Trophoblast cell (in vitro differentiated cells and primary cell): Measurements from ENCODE around the gene MYEOV.
A peak's percentile ranks its signal among the peaks of the same experiment; 100 is the strongest.

Experiments used
- DNase-seq, 2 donors: peaks; one replicate each; pipeline ENCODE4 v3.0.0-alpha.2; 2016
- H2AFZ ChIP-seq: 2 replicates; pipeline ENCODE4 v1.6.1; 2013; ENCODE audit warnings: low read length, moderate library complexity, mild to moderate bottlenecking; ENCODE audit not compliant: insufficient read depth, poor library complexity
- H2AK5ac ChIP-seq: 2 replicates; pipeline ENCODE4 v1.6.1; 2013; ENCODE audit warnings: mild to moderate bottlenecking, low read length
- H2BK120ac ChIP-seq: 2 replicates; pipeline ENCODE4 v1.6.1; 2013; ENCODE audit warnings: low read length, mild to moderate bottlenecking, moderate library complexity; ENCODE audit not compliant: insufficient read depth, poor library complexity
- H2BK12ac ChIP-seq: 2 replicates; pipeline ENCODE4 v1.6.1; 2013; ENCODE audit warnings: mild to moderate bottlenecking, low read length, moderate library complexity
- H2BK5ac ChIP-seq: 2 replicates; pipeline ENCODE4 v1.6.1; 2013; ENCODE audit warnings: low read length, low read depth, moderate library complexity, mild to moderate bottlenecking; ENCODE audit not compliant: poor library complexity
- H3K14ac ChIP-seq: 2 replicates; pipeline ENCODE4 v1.6.1; 2013; ENCODE audit warnings: mild to moderate bottlenecking, low read length
- H3K18ac ChIP-seq: 2 replicates; pipeline ENCODE4 v1.6.1; 2013; ENCODE audit warnings: mild to moderate bottlenecking, low read length
- H3K23ac ChIP-seq: 2 replicates; pipeline ENCODE4 v1.6.1; 2013; ENCODE audit warnings: low read length
- H3K27ac ChIP-seq: 2 replicates; pipeline ENCODE4 v1.5.1; 2013; ENCODE audit warnings: low read depth, mild to moderate bottlenecking, inconsistent platforms, low read length, moderate library complexity
- H3K27me3 ChIP-seq: 2 replicates; pipeline ENCODE4 v1.6.1; 2013; ENCODE audit warnings: inconsistent platforms, mild to moderate bottlenecking, low read length, moderate library complexity; ENCODE audit not compliant: insufficient read depth
- H3K36me3 ChIP-seq, 2 experiments: 1 replicate in 1 of 2; 2 replicates in 1 of 2; pipeline ENCODE4 v1.6.1; 2013; ENCODE audit warnings: low read length in 2 of 2, mild to moderate bottlenecking in 2 of 2, moderate library complexity in 1 of 2; ENCODE audit not compliant: insufficient read depth in 2 of 2, control insufficient read depth in 1 of 2
- H3K4ac ChIP-seq: 2 replicates; pipeline ENCODE4 v1.6.1; 2013; ENCODE audit warnings: low read depth, mild to moderate bottlenecking, low read length, moderate library complexity
- H3K4me1 ChIP-seq, 2 experiments: 1 replicate in 1 of 2; 2 replicates in 1 of 2; pipeline ENCODE4 v1.6.1; 2013; ENCODE audit warnings: low read length in 2 of 2, mild to moderate bottlenecking in 2 of 2, moderate library complexity in 1 of 2; ENCODE audit not compliant: insufficient read depth in 2 of 2, control insufficient read depth in 1 of 2
- H3K4me2 ChIP-seq: 2 replicates; pipeline ENCODE4 v1.6.1; 2013; ENCODE audit warnings: inconsistent platforms, mild to moderate bottlenecking, low read length, moderate library complexity
- H3K4me3 ChIP-seq: 2 replicates; pipeline ENCODE4 v1.5.1; 2013; ENCODE audit warnings: mild to moderate bottlenecking, low read depth, low read length, inconsistent platforms
- H3K79me1 ChIP-seq: one replicate; pipeline ENCODE4 v1.6.1; 2013; ENCODE audit warnings: low read length
- H3K79me2 ChIP-seq: 2 replicates; pipeline ENCODE4 v1.6.1; 2013; ENCODE audit warnings: low read length, mild to moderate bottlenecking; ENCODE audit not compliant: control insufficient read depth, insufficient read depth, poor library complexity
- H3K9ac ChIP-seq: 2 replicates; pipeline ENCODE4 v1.6.1; 2013; ENCODE audit warnings: mild to moderate bottlenecking, low read length
- H3K9me3 ChIP-seq: 2 replicates; pipeline ENCODE4 v1.6.1; 2013; ENCODE audit warnings: low read depth, mild to moderate bottlenecking, control low read depth, inconsistent platforms, low read length; ENCODE audit not compliant: insufficient read depth
- H4K12ac ChIP-seq: 2 replicates; pipeline ENCODE4 v1.6.1; 2013; ENCODE audit warnings: low read depth, mild to moderate bottlenecking, low read length, moderate library complexity
- H4K8ac ChIP-seq: 2 replicates; pipeline ENCODE4 v1.6.1; 2013; ENCODE audit warnings: low read depth, mild to moderate bottlenecking, low read length, moderate library complexity
- H4K91ac ChIP-seq: one replicate; pipeline ENCODE4 v1.6.1; 2013; ENCODE audit warnings: low read depth, mild to moderate bottlenecking, low read length, moderate library complexity
- WGBS: extraction: QIAGEN DNeasy Blood & Tissue Kit; methylation state at CpG from one replicate; pipeline ENCODE4 v1.1.7; 2013; ENCODE audit warnings: missing lambda C conversion rate; ENCODE audit not compliant: insufficient read length, insufficient coverage; ENCODE audit errors: extremely low coverage; 5-methylcytosine and 5-hydroxymethylcytosine counted together

Gene MYEOV

DNA sequence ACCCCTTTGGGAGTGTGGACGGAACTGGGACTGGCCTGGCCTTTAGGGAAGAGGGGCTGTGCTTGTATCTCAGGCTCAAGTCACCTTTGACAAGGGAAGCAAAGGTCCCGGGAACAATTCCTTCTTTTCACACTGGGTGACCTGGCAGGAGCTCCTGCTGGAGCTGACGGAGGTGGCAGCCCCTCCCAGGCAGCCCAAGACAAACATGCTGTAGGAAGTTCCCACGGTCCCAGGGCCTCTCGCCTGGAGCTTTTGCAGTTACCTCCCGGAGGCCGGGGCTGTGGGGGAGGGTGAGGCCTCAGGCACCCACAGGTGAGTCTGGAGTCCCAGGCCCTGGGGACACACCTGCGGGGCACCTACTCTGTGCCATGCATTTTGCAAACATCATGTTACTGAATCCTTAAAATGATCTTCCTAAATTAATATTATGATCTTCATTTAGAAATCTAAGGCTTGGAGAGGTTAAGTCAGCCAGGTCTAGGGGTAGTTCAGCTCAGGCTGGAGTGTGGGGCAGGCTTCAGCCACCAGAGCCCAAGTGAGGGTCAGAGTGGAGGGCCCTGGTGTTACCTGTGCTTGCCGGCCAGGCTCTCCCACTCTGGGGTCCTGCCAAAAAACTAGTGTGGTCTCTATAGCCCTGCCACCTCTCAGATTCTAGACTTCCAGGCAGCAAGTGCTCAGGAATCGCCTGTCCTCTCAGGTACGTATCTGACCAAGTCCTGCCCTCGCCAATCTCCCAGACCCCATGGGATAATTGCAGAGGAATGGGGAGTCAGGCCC lies 15.7 kb upstream of the MYEOV start:
- H2BK12ac ChIP-seq, result no peak overlapping the region
- DNase-seq, result peak; percentile 23 to 62
- no peak overlapping the region for H3K4ac ChIP-seq
- H3K36me3 ChIP-seq, result no peaks in the 10 kb centered on the region
- H3K27me3 ChIP-seq, result no peaks in the 10 kb centered on the region
- H2BK120ac ChIP-seq, result no peak overlapping the region
- H3K9ac ChIP-seq, result no peak overlapping the region
- peaks cover 0 to 3% of the 10 kb centered on the region in 2 experiments for H3K4me1 ChIP-seq
- no peak overlapping the region for H2AFZ ChIP-seq
- H3K27ac ChIP-seq, result no peak overlapping the region
- no peaks in the 10 kb centered on the region for H3K79me2 ChIP-seq
- no peak overlapping the region for H4K12ac ChIP-seq
- H3K4me2 ChIP-seq, result no peak overlapping the region
- H3K23ac ChIP-seq, result no peak overlapping the region
- no peak overlapping the region for H4K91ac ChIP-seq
- no peak overlapping the region for H3K14ac ChIP-seq
- no peaks in the 10 kb centered on the region for H3K79me1 ChIP-seq
- H2BK5ac ChIP-seq, result no peak overlapping the region
- no peak overlapping the region for H2AK5ac ChIP-seq
- no CpG with 5 or more reads among the region's 12 CpGs for WGBS
- no peak overlapping the region for H4K8ac ChIP-seq
- H3K4me3 ChIP-seq, result no peak overlapping the region
- no peak overlapping the region for H3K18ac ChIP-seq
- peaks cover 6% of the 10 kb centered on the region for H3K9me3 ChIP-seq

DNA sequence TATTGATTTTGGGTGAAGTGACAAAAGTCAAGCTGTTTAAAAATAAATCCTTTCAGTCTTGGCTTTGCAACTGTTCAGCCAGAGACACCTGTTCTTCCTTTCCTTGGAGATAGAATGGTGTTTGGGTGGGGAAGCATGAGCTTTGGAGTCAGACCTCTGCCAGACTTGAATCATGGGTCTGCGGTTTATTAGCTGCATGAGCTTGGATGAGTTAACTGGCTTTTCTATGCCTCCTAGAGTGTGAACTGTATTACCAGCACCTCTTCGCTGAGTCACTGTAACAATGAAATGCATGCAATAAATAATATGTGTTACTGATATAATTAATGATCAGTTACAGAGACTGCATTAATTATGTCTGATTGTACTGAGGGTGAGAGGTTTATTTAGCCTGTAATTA lies 13.5 kb upstream of the MYEOV start:
- H3K4me2 ChIP-seq, result no peak overlapping the region
- no peak overlapping the region for H3K9ac ChIP-seq
- no peak overlapping the region for H2BK5ac ChIP-seq
- H2BK12ac ChIP-seq, result no peak overlapping the region
- DNase-seq, result no peak
- no peak overlapping the region for H3K14ac ChIP-seq
- H2AK5ac ChIP-seq, result no peak overlapping the region
- H4K8ac ChIP-seq, result no peak overlapping the region
- no peak overlapping the region for H3K23ac ChIP-seq
- no peak overlapping the region for H3K4ac ChIP-seq
- no peaks in the 10 kb centered on the region for H3K79me2 ChIP-seq
- no peaks in the 10 kb centered on the region for H3K27me3 ChIP-seq
- no peak overlapping the region for H4K12ac ChIP-seq
- H3K79me1 ChIP-seq, result no peaks in the 10 kb centered on the region
- H2BK120ac ChIP-seq, result no peak overlapping the region
- H4K91ac ChIP-seq, result no peak overlapping the region
- H3K27ac ChIP-seq, result no peak overlapping the region
- peaks cover 7 to 17% of the 10 kb centered on the region in 2 experiments for H3K4me1 ChIP-seq
- peaks cover 7% of the 10 kb centered on the region for H3K9me3 ChIP-seq
- H3K4me3 ChIP-seq, result no peak overlapping the region
- H2AFZ ChIP-seq, result no peak overlapping the region
- no CpG with 5 or more reads among the region's 2 CpGs for WGBS
- H3K36me3 ChIP-seq, result no peaks in the 10 kb centered on the region
- no peak overlapping the region for H3K18ac ChIP-seq

DNA sequence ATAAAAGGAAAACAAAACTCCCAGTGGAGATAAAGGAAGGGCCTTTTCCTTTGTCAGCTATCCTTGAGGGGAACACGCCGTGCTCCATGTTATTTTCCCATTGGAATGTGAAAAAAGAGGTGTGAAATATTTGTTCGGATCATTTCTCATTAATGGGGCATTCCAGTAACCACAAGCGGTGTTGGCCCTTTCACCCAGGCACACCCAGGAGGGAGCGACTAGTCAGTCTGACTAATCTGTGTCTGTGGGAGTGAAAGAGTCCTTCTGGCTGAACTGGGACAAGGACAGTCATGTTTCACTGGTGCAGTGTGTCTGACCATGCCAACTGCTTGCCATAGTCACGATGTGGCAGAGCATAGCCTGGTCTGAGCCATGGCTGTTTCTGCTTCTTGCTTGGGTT lies 13.0 kb upstream of the MYEOV start:
- WGBS, result no CpG with 5 or more reads among the region's 6 CpGs
- no peak overlapping the region for H3K23ac ChIP-seq
- H2BK12ac ChIP-seq, result no peak overlapping the region
- no peak overlapping the region for H2BK120ac ChIP-seq
- H4K12ac ChIP-seq, result no peak overlapping the region
- H3K27me3 ChIP-seq, result no peaks in the 10 kb centered on the region
- no peak overlapping the region for H4K91ac ChIP-seq
- no peak for DNase-seq
- H3K4me3 ChIP-seq, result no peak overlapping the region
- H3K9ac ChIP-seq, result no peak overlapping the region
- peaks cover 7 to 20% of the 10 kb centered on the region in 2 experiments for H3K4me1 ChIP-seq
- H3K79me2 ChIP-seq, result no peaks in the 10 kb centered on the region
- H3K4ac ChIP-seq, result no peak overlapping the region
- no peak overlapping the region for H2AFZ ChIP-seq
- H2BK5ac ChIP-seq, result no peak overlapping the region
- H3K4me2 ChIP-seq, result no peak overlapping the region
- peaks cover 6% of the 10 kb centered on the region for H3K9me3 ChIP-seq
- no peak overlapping the region for H3K18ac ChIP-seq
- no peaks in the 10 kb centered on the region for H3K79me1 ChIP-seq
- no peak overlapping the region for H4K8ac ChIP-seq
- no peak overlapping the region for H2AK5ac ChIP-seq
- H3K14ac ChIP-seq, result no peak overlapping the region
- no peaks in the 10 kb centered on the region for H3K36me3 ChIP-seq
- no peak overlapping the region for H3K27ac ChIP-seq

DNA sequence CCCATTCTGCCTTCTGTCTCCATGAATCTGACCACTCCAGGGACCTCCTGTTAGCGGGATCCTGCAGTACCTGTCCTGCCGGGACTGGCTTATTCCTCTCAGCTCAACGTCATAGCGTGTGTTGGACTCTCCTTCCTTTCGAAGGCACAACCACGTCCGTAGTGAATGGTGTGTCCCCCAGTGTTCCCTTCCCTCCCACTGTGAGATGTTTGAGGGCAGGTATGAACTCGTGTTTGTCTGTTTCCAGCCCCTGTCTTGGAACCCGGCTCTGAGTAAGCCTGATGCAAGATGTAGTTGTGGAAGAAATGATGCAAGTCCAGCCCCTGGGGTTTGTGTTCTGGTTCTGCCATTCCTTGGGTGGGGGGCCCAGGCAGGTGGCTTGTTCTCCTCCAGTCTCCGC lies 10.5 kb upstream of the MYEOV start:
- no peak overlapping the region for H3K27ac ChIP-seq
- no peak overlapping the region for H3K14ac ChIP-seq
- H2AFZ ChIP-seq, result no peak overlapping the region
- H2BK12ac ChIP-seq, result no peak overlapping the region
- no CpG with 5 or more reads among the region's 10 CpGs for WGBS
- no peak overlapping the region for H2BK120ac ChIP-seq
- no peak overlapping the region for H3K4ac ChIP-seq
- peaks cover 6% of the 10 kb centered on the region for H3K9me3 ChIP-seq
- no peak overlapping the region for H3K9ac ChIP-seq
- H3K27me3 ChIP-seq, result no peaks in the 10 kb centered on the region
- no peaks in the 10 kb centered on the region for H3K36me3 ChIP-seq
- peaks cover 18 to 28% of the 10 kb centered on the region in 2 experiments for H3K4me1 ChIP-seq
- no peak overlapping the region for H3K4me2 ChIP-seq
- peaks cover 2% of the 10 kb centered on the region for H3K79me1 ChIP-seq
- H3K23ac ChIP-seq, result no peak overlapping the region
- DNase-seq, result no peak
- no peak overlapping the region for H4K8ac ChIP-seq
- no peaks in the 10 kb centered on the region for H3K79me2 ChIP-seq
- H2AK5ac ChIP-seq, result no peak overlapping the region
- H4K91ac ChIP-seq, result no peak overlapping the region
- no peak overlapping the region for H2BK5ac ChIP-seq
- no peak overlapping the region for H3K18ac ChIP-seq
- H3K4me3 ChIP-seq, result no peak overlapping the region
- no peak overlapping the region for H4K12ac ChIP-seq
